Stimulated activated CD8-positive, alpha-beta memory T cell treated with anti-CD3 and anti-CD28 coated beads, Interleukin-15, amount 100 ng/mL, for 24 hours (primary cell): Measurements from ENCODE around the gene DPP7.
"Not testable (repeated sequence)": the region's sequence is repeated elsewhere in the genome, so short reads cannot be mapped to it uniquely, and the experiment has no call there.

Experiments used
- DNase-seq: peaks from one replicate; pipeline ENCODE4 v3.0.0-alpha.2; 2020; ENCODE audit warnings: low read depth

DPP7 gene

DNA sequence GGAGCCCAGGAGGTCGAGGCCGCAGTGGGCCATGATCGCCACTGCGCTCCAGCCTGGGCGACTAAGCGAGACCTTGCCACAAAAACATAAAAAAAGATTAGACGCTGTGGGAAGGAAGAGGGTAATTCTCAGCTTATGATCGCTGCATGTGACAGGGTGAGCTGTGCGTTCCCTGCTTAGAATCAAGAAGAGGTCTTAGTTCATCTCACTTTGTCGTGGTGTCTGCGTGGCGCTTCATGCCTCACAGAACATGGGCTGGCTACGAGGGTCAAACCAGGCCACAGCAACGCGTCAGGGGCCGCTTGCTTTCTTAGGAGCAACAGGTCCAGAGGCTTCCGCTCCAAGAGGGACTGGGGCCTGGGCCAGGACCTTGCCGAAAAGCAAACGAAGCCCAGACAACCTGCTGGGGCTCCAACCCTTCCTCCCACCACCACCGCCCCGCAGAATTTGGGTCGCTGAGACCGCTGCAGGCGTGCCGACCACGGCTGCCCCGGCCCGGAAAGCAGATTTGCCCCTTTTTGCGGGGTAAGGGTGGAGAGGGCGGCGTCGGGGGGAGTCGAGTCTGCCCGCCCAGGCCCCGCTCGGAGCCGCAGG lies 14.4 kb upstream of the DPP7 start:
- DNase-seq, result no peak

- no peak for DNase-seq
Measured at GRCh38 chr9:137128158-137128861, 13.8 kb upstream of the DPP7 start.

DNA sequence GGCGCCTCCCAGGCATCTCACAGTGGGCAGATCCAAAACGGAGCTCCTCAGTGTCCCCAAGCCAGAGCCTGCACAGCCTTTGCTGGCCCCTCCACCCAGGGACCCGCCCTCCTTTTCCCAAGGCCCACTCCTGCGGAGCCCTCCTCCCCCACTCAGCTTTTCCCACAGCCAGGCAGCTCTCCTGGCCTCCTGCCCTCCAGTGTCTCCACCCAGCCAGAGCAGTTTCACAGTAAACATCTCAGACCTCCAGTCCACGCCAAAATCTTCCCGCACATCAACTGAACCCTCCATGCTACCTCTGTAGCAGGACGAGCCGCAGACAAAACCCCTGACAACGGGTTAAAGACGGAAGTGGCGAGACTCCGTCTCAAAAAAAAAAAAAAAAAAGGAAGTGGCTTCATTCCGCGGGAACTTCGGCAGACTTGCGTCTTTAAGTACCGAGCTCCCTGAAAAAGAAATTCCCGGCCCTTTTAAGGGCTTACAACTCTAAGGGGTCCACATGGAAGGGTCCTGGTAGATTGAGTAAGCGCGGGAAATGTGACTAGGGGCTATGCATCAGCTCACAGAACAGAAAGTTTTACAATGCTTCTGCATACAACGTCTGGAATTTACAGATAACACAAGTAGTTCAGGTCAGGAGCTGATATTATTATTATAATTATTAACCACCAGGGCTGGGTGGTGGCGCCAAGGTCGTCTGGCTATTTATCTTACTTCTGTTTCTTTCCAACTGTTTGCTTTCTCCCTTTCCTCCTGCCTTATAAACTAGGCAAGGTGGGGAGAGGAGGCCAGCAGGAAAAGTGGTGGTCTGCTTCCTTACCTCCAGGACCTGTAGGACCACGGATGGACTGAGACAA lies 13.0 kb upstream of the DPP7 start:
- no peak for DNase-seq

- DNase-seq, result no peak
Measured at GRCh38 chr9:137126786-137127185, 12.3 kb upstream of the DPP7 start.

DNA sequence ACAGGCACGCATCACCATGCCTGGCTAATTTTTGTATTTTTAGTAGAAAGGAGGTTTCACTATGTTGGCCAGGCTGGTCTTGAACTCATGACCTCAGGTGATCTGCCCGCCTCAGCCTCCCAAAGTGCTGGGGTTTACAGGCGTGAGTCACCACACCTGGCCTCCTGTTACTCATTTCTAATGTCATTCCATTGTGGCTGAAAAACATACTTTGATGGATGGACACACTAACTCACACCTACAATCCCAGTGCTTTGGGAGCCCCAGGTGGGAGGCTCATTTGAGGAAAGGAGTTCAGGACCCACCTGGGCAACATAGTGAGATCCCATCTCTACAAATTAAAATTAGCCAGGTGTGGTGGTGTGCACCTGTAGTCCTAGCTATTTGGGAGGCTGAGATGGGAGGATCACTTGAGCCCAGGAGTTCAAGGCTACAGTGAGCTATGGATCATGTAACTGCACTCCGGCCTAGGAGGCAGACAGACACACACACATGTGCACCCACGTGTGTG lies 9.5 kb upstream of the DPP7 start:
- not testable (repeated sequence) for DNase-seq

GRCh38 chr9:137123468-137123837 lies 8.9 kb upstream of the DPP7 start:
- DNase-seq, result no peak

- DNase-seq, result not testable (repeated sequence)
Measured at GRCh38 chr9:137122796-137123467, 8.4 kb upstream of the DPP7 start.

DNA sequence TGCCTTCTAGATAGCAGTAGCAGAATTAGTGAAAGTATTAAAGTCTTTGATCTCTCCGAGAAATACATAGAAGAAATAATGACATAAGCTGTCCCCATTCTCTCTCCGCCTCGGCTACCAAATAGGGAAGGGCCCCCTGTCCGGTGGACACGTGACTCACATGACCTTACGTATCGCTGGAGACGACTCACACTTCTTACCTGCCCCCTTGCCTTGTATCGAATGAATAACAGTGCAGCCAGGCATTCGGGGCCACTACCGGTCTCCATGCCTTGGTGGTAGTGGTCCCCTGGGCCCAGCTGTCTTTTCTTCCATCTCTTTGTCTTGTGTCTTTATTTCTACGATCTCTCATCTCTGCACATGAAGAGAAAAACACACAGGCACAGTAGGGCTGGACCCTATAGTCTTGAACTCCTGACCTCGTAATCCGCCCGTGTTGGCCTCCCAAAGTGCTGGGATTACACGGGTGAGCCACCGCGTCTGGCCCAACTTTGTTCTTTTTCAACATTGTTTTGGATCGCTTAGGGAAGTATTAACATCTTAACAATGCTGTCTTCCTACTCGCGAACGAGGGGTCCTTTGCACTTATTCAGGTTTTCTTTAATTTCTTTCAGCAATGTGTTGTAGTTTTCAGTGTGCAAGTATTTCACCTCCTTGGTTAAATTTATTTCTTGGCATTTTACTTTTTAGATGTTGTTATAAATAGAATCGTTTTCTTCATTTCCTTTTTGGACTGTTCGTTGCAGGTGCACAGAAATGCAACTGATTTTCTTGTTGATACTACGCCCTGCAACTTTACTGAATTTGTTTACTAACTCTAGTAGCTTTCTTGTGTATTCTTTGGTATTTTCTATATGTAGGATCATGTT lies 7.6 kb upstream of the DPP7 start:
- DNase-seq, result not testable (repeated sequence)

- not testable (repeated sequence) for DNase-seq
Measured at GRCh38 chr9:137118092-137118603, 3.6 kb upstream of the DPP7 start.

GRCh38 chr9:137117269-137117731 lies 2.8 kb upstream of the DPP7 start:
- DNase-seq, result no peak

GRCh38 chr9:137116728-137117127 lies 2.2 kb upstream of the DPP7 start:
- DNase-seq, result no peak

DNA sequence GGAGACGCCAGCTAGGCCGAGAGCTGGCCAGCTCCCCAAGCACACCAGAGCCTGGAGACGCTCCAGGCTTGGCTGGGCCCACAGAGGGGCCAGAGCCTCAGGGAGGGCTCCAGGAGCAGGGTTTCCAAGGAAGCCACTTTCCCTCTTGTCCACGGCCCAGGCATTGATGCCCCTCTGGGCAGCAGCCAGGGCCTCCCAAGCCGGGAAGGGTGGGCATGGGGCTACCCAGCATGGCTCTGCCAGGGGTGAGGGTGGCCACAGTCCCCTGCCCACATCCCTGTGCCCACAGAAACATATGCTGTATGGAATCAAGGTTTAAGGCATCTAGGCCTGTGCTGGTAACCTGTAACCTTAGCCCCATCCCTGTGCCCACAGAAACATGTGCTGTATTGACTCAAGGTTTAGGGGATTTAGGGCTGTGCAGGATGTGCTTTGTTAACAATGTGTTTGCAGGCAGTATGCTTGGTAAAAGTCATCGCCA lies 1.5 kb upstream of the DPP7 start:
- DNase-seq, result no peak

- no peak for DNase-seq
Measured at GRCh38 chr9:137115394-137116026, 977 bp upstream of the DPP7 start.

DNA sequence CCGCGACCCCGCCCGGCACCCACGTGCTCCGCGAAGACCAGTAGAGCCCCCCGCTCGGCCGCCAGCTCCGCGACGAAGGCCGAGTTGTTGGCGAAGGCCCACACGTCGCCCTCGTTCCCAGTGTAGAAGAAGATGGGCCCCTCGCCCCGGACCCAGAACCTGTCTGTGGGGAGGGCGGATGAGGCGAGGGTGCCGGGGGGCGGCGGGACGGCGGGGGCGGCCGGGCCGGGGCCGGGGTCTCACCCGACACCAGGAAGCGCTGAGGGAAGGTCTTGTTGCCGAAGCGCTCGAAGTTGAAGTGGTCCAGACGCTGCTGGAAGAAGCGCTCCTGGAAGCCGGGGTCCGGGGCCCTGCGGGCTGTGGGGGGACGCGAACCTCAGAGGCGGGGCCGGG lies 317 bp downstream of the DPP7 start:
- no peak for DNase-seq

GRCh38 chr9:137113385-137114159 lies 961 bp downstream of the DPP7 start:
- no peak for DNase-seq

DNA sequence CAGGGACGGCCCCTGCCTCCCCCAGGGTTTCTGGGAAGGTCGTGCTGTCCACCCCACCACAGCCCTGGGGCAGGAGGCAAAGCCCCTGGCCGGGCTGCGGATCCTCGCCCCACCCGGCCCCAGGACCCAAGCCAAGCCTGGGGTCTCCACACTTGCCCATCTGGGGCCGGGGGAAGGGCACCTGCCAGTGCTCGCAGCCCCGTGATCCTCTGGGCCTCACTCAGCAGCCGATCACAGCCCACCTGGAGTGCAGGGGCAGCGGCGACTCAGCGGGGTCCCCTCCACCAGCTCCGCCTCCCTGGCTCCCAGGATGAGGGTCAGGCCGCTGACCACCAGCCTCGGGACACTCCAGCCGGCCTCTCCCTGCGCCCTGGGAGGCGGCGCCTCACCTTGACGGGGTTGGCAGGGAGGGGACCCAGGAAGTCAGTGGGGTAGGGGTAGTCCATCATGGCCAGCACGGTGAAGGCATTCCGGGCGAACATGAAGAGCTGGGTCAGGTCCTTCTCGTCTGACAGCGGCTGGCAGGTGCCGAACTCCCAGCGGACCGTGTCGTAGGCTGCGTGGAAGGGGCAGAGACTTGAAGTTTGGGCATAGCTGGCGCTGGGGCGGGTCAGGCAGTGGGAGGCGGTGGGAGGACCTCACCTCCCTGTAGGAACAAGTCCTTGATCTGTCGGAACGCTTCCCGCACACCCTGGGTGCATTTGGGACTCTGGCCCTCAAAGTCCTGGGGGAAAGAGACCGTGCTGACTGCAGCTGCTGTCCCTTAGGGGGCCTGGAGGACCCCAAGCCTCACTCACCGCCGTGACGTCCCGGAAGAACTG lies 1.8 kb downstream of the DPP7 start:
- no peak for DNase-seq

- DNase-seq, result no peak
Measured at GRCh38 chr9:137111788-137112563, 2.6 kb downstream of the DPP7 start.
